Activated CD4-positive, alpha-beta memory T cell treated with anti-CD3 and anti-CD28 coated beads for 36 hours (primary cell): Measurements from ENCODE around the gene FIGNL2. TPM values are rescaled to one million over a fixed set of nuclear protein-coding genes. Genes with fewer than 3 reads are reported as not detected.

Source experiments
- CTCF ChIA-PET: fragments of 350-600 bp; sonication (Branson Sonifier 250); formaldehyde crosslinking; loops from one replicate; lab custom pipeline; 2021; ENCODE audit warnings: antibody characterized with exemption, inconsistent platforms; lab: Charles Lee
- POLR2A ChIA-PET: fragments of 350-600 bp; sonication (Branson Sonifier 250); formaldehyde crosslinking; loops from one replicate; lab custom pipeline; 2021; ENCODE audit warnings: antibody characterized with exemption; lab: Charles Lee
- DNase-seq: peaks from one replicate; pipeline ENCODE4 v3.0.0-alpha.2; 2020
- H3K27ac Mint-ChIP-seq: one replicate; pipeline ENCODE4 v1.8.0; 2021; ENCODE audit warnings: mixed read lengths
- H3K27me3 Mint-ChIP-seq: one replicate; pipeline ENCODE4 v1.8.0; 2021; ENCODE audit warnings: mixed read lengths
- H3K36me3 Mint-ChIP-seq: one replicate; pipeline ENCODE4 v1.8.0; 2021; ENCODE audit warnings: mixed read lengths
- H3K4me1 Mint-ChIP-seq: one replicate; pipeline ENCODE4 v1.8.0; 2021; ENCODE audit warnings: low read depth, mixed read lengths
- H3K4me3 Mint-ChIP-seq: one replicate; pipeline ENCODE4 v1.8.0; 2021; ENCODE audit warnings: mild to moderate bottlenecking, mixed read lengths
- H3K9me3 Mint-ChIP-seq: one replicate; pipeline ENCODE4 v1.8.0; 2021; ENCODE audit warnings: mixed read lengths
- intact Hi-C: fragments of 100-400 bp; cut with micrococcal nuclease; formaldehyde crosslinking; loops from one replicate; pipeline ENCODE4 v1.15.1; 2023
- total RNA-seq, 2 experiments: library from RNA; stranded (reverse); gene quantifications; one replicate each; pipeline ENCODE4 v1.2.3, GENCODE V29; 2021

FIGNL2 gene
- total RNA-seq, 2 experiments from 2014 or later, result 0.29 to 0.31 TPM

GRCh38 chr12:51827925-51828818 lies 20.3 kb downstream of the FIGNL2 start:
- Mint-ChIP-seq H3K27me3 (peaks cover 13% of the 10 kb centered on the region), H3K36me3 (no peaks in the 10 kb centered on the region), H3K4me1 (peaks cover 38% of the 10 kb centered on the region), H3K4me3 (no peak overlapping the region), H3K9me3 (no peaks in the 10 kb centered on the region), H3K27ac (peak overlapping the region; percentile 87)
- ChIA-PET POLR2A (interaction anchor here (0.6 to 0.8 kb wide), 2 partner anchors 35 to 1913 kb away, joined by 3 to 7 read pairs; no protein-coding TSS in a partner anchor), CTCF (interaction anchor here (1.2 to 2.2 kb wide), 5 partner anchors 8 to 144 kb away, joined by 3 to 11 read pairs (median 4); no protein-coding TSS in a partner anchor)
- peak; percentile 87 for DNase-seq
- intact Hi-C loops, result loop anchor here (1.0 to 10.0 kb wide), 3 partner anchors 39 to 433 kb away; partner anchors contain the start of gene GALNT6

- Mint-ChIP-seq H3K27ac (peak overlapping the region; percentile 87), H3K36me3 (no peaks in the 10 kb centered on the region), H3K9me3 (no peaks in the 10 kb centered on the region), H3K4me1 (peaks cover 31% of the 10 kb centered on the region), H3K4me3 (no peak overlapping the region), H3K27me3 (peaks cover 4% of the 10 kb centered on the region)
- ChIA-PET CTCF (no interaction called here), POLR2A (no interaction called here)
- no peak for DNase-seq
- intact Hi-C loops, result loop anchor here (5.0 to 10.0 kb wide), 2 partner anchors 40 to 432 kb away; partner anchors contain the start of gene GALNT6
Measured at GRCh38 chr12:51826881-51827280, 21.6 kb downstream of the FIGNL2 start.

- H3K36me3 Mint-ChIP-seq, result no peaks in the 10 kb centered on the region
- H3K9me3 Mint-ChIP-seq, result no peaks in the 10 kb centered on the region
- ChIA-PET POLR2A (no interaction called here), CTCF (interaction anchor here (1.2 to 2.8 kb wide), 3 partner anchors 12 to 146 kb away, joined by 3 to 31 read pairs (median 10); a partner anchor contains a TSS)
- H3K4me3 Mint-ChIP-seq, result no peak overlapping the region
- H3K4me1 Mint-ChIP-seq, result peaks cover 31% of the 10 kb centered on the region
- no peak for DNase-seq
- H3K27me3 Mint-ChIP-seq, result no peaks in the 10 kb centered on the region
- H3K27ac Mint-ChIP-seq, result no peak overlapping the region
- intact Hi-C loops, result loop anchor here (5.0 to 10.0 kb wide), 2 partner anchors 42 to 430 kb away; partner anchors contain the start of gene GALNT6
Measured at GRCh38 chr12:51825216-51825615, 23.3 kb downstream of the FIGNL2 start.

GRCh38 chr12:51823875-51824565 lies 24.5 kb downstream of the FIGNL2 start:
- H3K4me3 Mint-ChIP-seq, result no peak overlapping the region
- H3K36me3 Mint-ChIP-seq, result no peaks in the 10 kb centered on the region
- CTCF ChIA-PET, result interaction anchor here (0.6 to 2.8 kb wide), 18 partner anchors 11 to 434 kb away, joined by 3 to 31 read pairs (median 4); partner anchors contain the start of gene SLC4A8
- intact Hi-C loops, result loop anchor here (5.0 to 10.0 kb wide), 3 partner anchors 232 to 429 kb away; partner anchors contain the start of genes GALNT6 and SCN8A
- peaks cover 37% of the 10 kb centered on the region for H3K4me1 Mint-ChIP-seq
- DNase-seq, result peak; percentile 38
- H3K27me3 Mint-ChIP-seq, result no peaks in the 10 kb centered on the region
- no peak overlapping the region for H3K27ac Mint-ChIP-seq
- no peaks in the 10 kb centered on the region for H3K9me3 Mint-ChIP-seq
- POLR2A ChIA-PET, result interaction anchor here (0.7 kb wide), 1 partner anchor 10 kb away, joined by 3 read pairs; no protein-coding TSS in a partner anchor

GRCh38 chr12:51822956-51823355 lies 25.6 kb downstream of the FIGNL2 start:
- ChIA-PET CTCF (interaction anchor here (0.9 to 2.8 kb wide), 6 partner anchors 10 to 402 kb away, joined by 4 to 31 read pairs (median 8); partner anchors contain the start of gene SLC4A8), POLR2A (no interaction called here)
- no peak overlapping the region for H3K27ac Mint-ChIP-seq
- H3K4me3 Mint-ChIP-seq, result no peak overlapping the region
- H3K4me1 Mint-ChIP-seq, result peaks cover 29% of the 10 kb centered on the region
- no peaks in the 10 kb centered on the region for H3K36me3 Mint-ChIP-seq
- no peaks in the 10 kb centered on the region for H3K9me3 Mint-ChIP-seq
- H3K27me3 Mint-ChIP-seq, result no peaks in the 10 kb centered on the region
- DNase-seq, result no peak
- intact Hi-C loops, result loop anchor here (5.0 to 10.0 kb wide), 3 partner anchors 231 to 428 kb away; partner anchors contain the start of genes GALNT6 and SCN8A

GRCh38 chr12:51822261-51822616 lies 26.3 kb downstream of the FIGNL2 start:
- CTCF ChIA-PET, result no interaction called here
- intact Hi-C loops, result loop anchor here (5.0 to 10.0 kb wide), 3 partner anchors 230 to 427 kb away; partner anchors contain the start of genes GALNT6 and SCN8A
- no peak for DNase-seq
- Mint-ChIP-seq H3K4me1 (peaks cover 22% of the 10 kb centered on the region), H3K9me3 (no peaks in the 10 kb centered on the region), H3K36me3 (no peaks in the 10 kb centered on the region), H3K4me3 (peak overlapping the region; percentile 52), H3K27me3 (no peaks in the 10 kb centered on the region), H3K27ac (no peak overlapping the region)
- POLR2A ChIA-PET, result no interaction called here

GRCh38 chr12:51821440-51822260 lies 26.9 kb downstream of the FIGNL2 start:
- Mint-ChIP-seq H3K4me1 (peaks cover 16% of the 10 kb centered on the region), H3K9me3 (no peaks in the 10 kb centered on the region), H3K27me3 (no peaks in the 10 kb centered on the region), H3K27ac (no peak overlapping the region), H3K36me3 (no peaks in the 10 kb centered on the region), H3K4me3 (peak overlapping the region; percentile 52)
- ChIA-PET CTCF (interaction anchor here (0.8 to 2.6 kb wide), 14 partner anchors 8 to 400 kb away, joined by 3 to 18 read pairs (median 4); partner anchors contain the start of gene TAMALIN), POLR2A (interaction anchor here (0.8 to 1.6 kb wide), 4 partner anchors 8 to 149 kb away, joined by 3 to 4 read pairs (median 4); no protein-coding TSS in a partner anchor)
- no peak for DNase-seq
- intact Hi-C loops, result loop anchor here (2.0 to 10.0 kb wide), 4 partner anchors 229 to 427 kb away; partner anchors contain the start of genes GALNT6, SCN8A and SLC4A8

- Mint-ChIP-seq H3K27me3 (no peaks in the 10 kb centered on the region), H3K4me1 (peaks cover 12% of the 10 kb centered on the region), H3K4me3 (peak overlapping the region; percentile 47), H3K27ac (no peak overlapping the region), H3K9me3 (no peaks in the 10 kb centered on the region), H3K36me3 (no peaks in the 10 kb centered on the region)
- DNase-seq, result peak; percentile 86
- POLR2A ChIA-PET, result interaction anchor here (0.8 to 1.6 kb wide), 4 partner anchors 9 to 150 kb away, joined by 3 to 4 read pairs (median 4); no protein-coding TSS in a partner anchor
- CTCF ChIA-PET, result interaction anchor here (0.6 to 2.6 kb wide), 26 partner anchors 9 to 784 kb away, joined by 3 to 18 read pairs (median 4); partner anchors contain the start of gene TAMALIN
- intact Hi-C loops, result loop anchor here (2.0 to 10.0 kb wide), 4 partner anchors 228 to 426 kb away; partner anchors contain the start of genes GALNT6, SCN8A and SLC4A8
Measured at GRCh38 chr12:51820526-51821439, 27.7 kb downstream of the FIGNL2 start.

GRCh38 chr12:51819736-51820525 lies 28.6 kb downstream of the FIGNL2 start:
- Mint-ChIP-seq H3K27me3 (peaks cover 3% of the 10 kb centered on the region), H3K9me3 (no peaks in the 10 kb centered on the region), H3K4me3 (peak overlapping the region; percentile 47), H3K36me3 (no peaks in the 10 kb centered on the region), H3K4me1 (peaks cover 19% of the 10 kb centered on the region), H3K27ac (peak overlapping the region; percentile 23)
- CTCF ChIA-PET, result interaction anchor here (0.7 to 2.6 kb wide), 15 partner anchors 10 to 399 kb away, joined by 3 to 18 read pairs (median 4); no protein-coding TSS in a partner anchor
- POLR2A ChIA-PET, result interaction anchor here (1.6 kb wide), 1 partner anchor 66 kb away, joined by 4 read pairs; no protein-coding TSS in a partner anchor
- no peak for DNase-seq
- intact Hi-C loops, result loop anchor here (2.0 to 10.0 kb wide), 4 partner anchors 228 to 425 kb away; partner anchors contain the start of genes GALNT6, SCN8A and SLC4A8
